PC-3 (cell line): ENCODE data around the gene HSPB2. TPM values are rescaled to one million over a fixed set of nuclear protein-coding genes. Genes with fewer than 3 reads are reported as not detected.

ENCODE experiments used
- ATAC-seq: fragments of 200-7000 bp; cut with Tn5 transposase; 2 replicates; pipeline ENCODE4 v1.9.1; 2020; ENCODE audit warnings: mild to moderate bottlenecking, moderate library complexity
- BruUV-seq: library from RNA; stranded (reverse); fragments of 400-500 nt; replicated peaks from 2 replicates; lab custom pipeline; 2021; lab: Mats Ljungman, UMichigan
- CTCF ChIA-PET: fragments of 300-600 bp; sonication (Branson Sonifier 250); formaldehyde crosslinking; loops from one replicate; lab custom pipeline; 2022; ENCODE audit warnings: antibody characterized with exemption; lab: Charles Lee
- POLR2A ChIA-PET: fragments of 300-600 bp; sonication (Branson Sonifier 250); formaldehyde crosslinking; loops from one replicate; lab custom pipeline; 2022; ENCODE audit warnings: antibody characterized with exemption; ENCODE audit not compliant: unreplicated experiment; lab: Charles Lee
- DNase-seq: peaks from one replicate; pipeline ENCODE4 v3.0.0-alpha.2; 2015
- H2AFZ ChIP-seq: fragments of 300-600 bp; sonication (generic); 2 replicates; pipeline ENCODE4 v1.6.0; 2016; ENCODE audit warnings: antibody characterized with exemption, low read length
- H3F3A ChIP-seq: fragments of 300-600 bp; sonication (generic); one replicate; pipeline ENCODE4 v1.6.0; 2017; ENCODE audit warnings: antibody characterized with exemption, low read length, control low read depth, mild to moderate bottlenecking; ENCODE audit not compliant: unreplicated experiment
- H3K27ac ChIP-seq: fragments of 300-600 bp; sonication (generic); 2 replicates; pipeline ENCODE4 v1.5.1; 2016; ENCODE audit warnings: mild to moderate bottlenecking, low read length
- H3K27me3 ChIP-seq: fragments of 300-600 bp; sonication (generic); 2 replicates; pipeline ENCODE4 v1.6.1; 2016; ENCODE audit warnings: low read length, mixed read lengths
- H3K36me3 ChIP-seq: fragments of 300-600 bp; sonication (generic); 2 replicates; pipeline ENCODE4 v1.6.1; 2016; ENCODE audit warnings: low read depth, mixed run types, low read length, mixed read lengths
- H3K4me1 ChIP-seq: fragments of 300-600 bp; sonication (generic); 2 replicates; pipeline ENCODE4 v1.5.1; 2016; ENCODE audit warnings: low read length; ENCODE audit not compliant: insufficient read depth
- H3K4me2 ChIP-seq: fragments of 300-600 bp; sonication (generic); 2 replicates; pipeline ENCODE4 v1.6.0; 2016; ENCODE audit warnings: low read length
- H3K4me3 ChIP-seq: fragments of 300-600 bp; sonication (generic); 2 replicates; pipeline ENCODE4 v1.5.1; 2016; ENCODE audit warnings: mild to moderate bottlenecking, low read length, mixed read lengths
- H3K79me2 ChIP-seq: fragments of 300-600 bp; sonication (generic); 2 replicates; pipeline ENCODE4 v1.6.1; 2017; ENCODE audit warnings: low read length, mixed read lengths
- H3K9ac ChIP-seq: fragments of 300-600 bp; sonication (generic); 2 replicates; pipeline ENCODE4 v1.6.0; 2016; ENCODE audit warnings: mild to moderate bottlenecking, low read length
- H3K9me2 ChIP-seq: fragments of 300-600 bp; sonication (generic); replicated peaks from 2 replicates; pipeline ENCODE4 v1.6.1; 2016; ENCODE audit warnings: mixed run types, low read length, mixed read lengths
- H3K9me3 ChIP-seq: fragments of 300-600 bp; sonication (generic); 2 replicates; pipeline ENCODE4 v1.6.1; 2016; ENCODE audit warnings: low read length, mixed read lengths
- H4K20me1 ChIP-seq: fragments of 300-600 bp; sonication (generic); 2 replicates; pipeline ENCODE4 v1.6.1; 2016; ENCODE audit warnings: low read length, mixed read lengths
- CTCF ChIP-seq: fragments of 300-600 bp; sonication (generic); conservative IDR thresholded peaks from 2 replicates; pipeline ENCODE4 v1.5.1; 2017; ENCODE audit warnings: antibody characterized with exemption, low read depth, mild to moderate bottlenecking, low read length
- EZH2 ChIP-seq: fragments of 300-600 bp; sonication (generic); IDR thresholded peaks from one replicate; pipeline ENCODE4 v1.6.1; 2017; ENCODE audit warnings: antibody characterized with exemption, mild to moderate bottlenecking, low read length; ENCODE audit not compliant: unreplicated experiment
- EZH2phosphoT487 ChIP-seq: fragments of 300-600 bp; sonication (generic); IDR thresholded peaks from 2 replicates; pipeline ENCODE4 v1.6.1; 2018; ENCODE audit warnings: mild to moderate bottlenecking, antibody characterized with exemption, low read length, borderline replicate concordance
- intact Hi-C: fragments of 100-400 bp; cut with micrococcal nuclease; formaldehyde crosslinking; loops from 2 replicates; pipeline ENCODE4 v1.9.0; 2023
- total RNA-seq: library from RNA; depleted of rRNA; stranded (reverse); fragments of >200 nt; gene quantifications from 2 replicates; pipeline ENCODE4 v1.2.3, GENCODE V29; 2014

The HSPB2 gene
- total RNA-seq, 1 experiment from 2014 or later, result not detected

GRCh38 chr11:111945198-111945597 is 32.7 kb downstream of the HSPB2 start:
- Histone ChIP-seq H3K79me2 (no peaks in the 10 kb centered on the region), H2AFZ (no peak overlapping the region), H3K4me3 (no peak overlapping the region), H3K9me3 (no peaks in the 10 kb centered on the region), H3K4me1 (peaks cover 9% of the 10 kb centered on the region), H3K27me3 (no peaks in the 10 kb centered on the region), H3F3A (no peaks in the 10 kb centered on the region), H3K9ac (no peak overlapping the region), H3K36me3 (no peaks in the 10 kb centered on the region), H4K20me1 (no peaks in the 10 kb centered on the region), H3K4me2 (no peak overlapping the region), H3K27ac (peak overlapping the region; percentile 35), H3K9me2 (no peaks in the 10 kb centered on the region)
- ChIA-PET POLR2A (no interaction called here), CTCF (interaction anchor here (0.6 to 1.0 kb wide), 2 partner anchors 10 to 37 kb away, joined by 3 to 4 read pairs; no protein-coding TSS in a partner anchor)
- TF ChIP-seq EZH2phosphoT487, result no peak
- no peak for TF ChIP-seq EZH2
- no peak for TF ChIP-seq CTCF
- ATAC-seq (no peak), DNase-seq (no peak)
- BruUV-seq, result no TSS peak
- intact Hi-C loops, result no loop called here

GRCh38 chr11:111946499-111946898 is 34.0 kb downstream of the HSPB2 start:
- ChIA-PET POLR2A (no interaction called here), CTCF (no interaction called here)
- Histone ChIP-seq H3K27me3 (no peaks in the 10 kb centered on the region), H3K4me3 (no peak overlapping the region), H3K36me3 (no peaks in the 10 kb centered on the region), H3K79me2 (no peaks in the 10 kb centered on the region), H3F3A (peaks cover 4% of the 10 kb centered on the region), H3K27ac (no peak overlapping the region), H3K9ac (no peak overlapping the region), H3K4me1 (peaks cover 9% of the 10 kb centered on the region), H3K9me2 (no peaks in the 10 kb centered on the region; the same call in 1 of the 2 replicates), H3K9me3 (no peaks in the 10 kb centered on the region), H4K20me1 (no peaks in the 10 kb centered on the region), H2AFZ (no peak overlapping the region), H3K4me2 (no peak overlapping the region)
- intact Hi-C loops, result no loop called here
- DNase-seq (no peak), ATAC-seq (no peak)
- TF ChIP-seq CTCF (no peak), EZH2phosphoT487 (no peak), EZH2 (no peak)
- BruUV-seq, result no TSS peak

GRCh38 chr11:111947143-111947542 is 34.6 kb downstream of the HSPB2 start:
- H3K4me3 ChIP-seq, result no peak overlapping the region
- BruUV-seq, result no TSS peak
- peaks cover 4% of the 10 kb centered on the region for H3F3A ChIP-seq
- no peak overlapping the region for H3K27ac ChIP-seq
- no peak overlapping the region for H2AFZ ChIP-seq
- ChIA-PET CTCF (no interaction called here), POLR2A (no interaction called here)
- no peak for DNase-seq
- no peaks in the 10 kb centered on the region for H3K27me3 ChIP-seq
- no peak overlapping the region for H3K9ac ChIP-seq
- H3K36me3 ChIP-seq, result no peaks in the 10 kb centered on the region
- no peak for TF ChIP-seq EZH2phosphoT487
- TF ChIP-seq EZH2, result no peak
- no peak for TF ChIP-seq CTCF
- no peaks in the 10 kb centered on the region for H3K79me2 ChIP-seq
- intact Hi-C loops, result no loop called here
- no peaks in the 10 kb centered on the region for H3K9me3 ChIP-seq
- no peak overlapping the region for H3K4me2 ChIP-seq
- peaks cover 9% of the 10 kb centered on the region for H3K4me1 ChIP-seq
- no peak for ATAC-seq
- no peaks in the 10 kb centered on the region; the same call in 1 of the 2 replicates for H3K9me2 ChIP-seq
- H4K20me1 ChIP-seq, result no peaks in the 10 kb centered on the region
